HepG2 (cell line): Measurements from ENCODE around the gene DUS3L. TPM values are rescaled to one million over a fixed set of nuclear protein-coding genes. Genes with fewer than 3 reads are reported as not detected.

ENCODE experiments used
- CEBPB ChIP-seq: IDR thresholded peaks from 2 replicates; pipeline ENCODE4 v1.6.1; 2011; ENCODE audit warnings: low read depth, low read length, improper control_type of control experiment, borderline replicate concordance
- HMG20A ChIP-seq: IDR thresholded peaks from 2 replicates; pipeline ENCODE4 v1.6.1; 2016; ENCODE audit warnings: borderline replicate concordance
- HOXA9 ChIP-seq: sonication (generic); formaldehyde crosslinking; IDR thresholded peaks from 2 replicates; pipeline ENCODE4 v1.8.1; 2022; ENCODE audit warnings: missing genetic modification reagents, mild to moderate bottlenecking, moderate library complexity, borderline replicate concordance
- KDM5B ChIP-seq: sonication (generic); formaldehyde crosslinking; IDR thresholded peaks from 2 replicates; pipeline ENCODE4 v1.4.0; 2020; ENCODE audit warnings: missing genetic modification reagents, mild to moderate bottlenecking, borderline replicate concordance
- KLF15 ChIP-seq: sonication (generic); formaldehyde crosslinking; IDR thresholded peaks from 2 replicates; pipeline ENCODE4 v1.8.1; 2023; ENCODE audit warnings: borderline replicate concordance, mild to moderate bottlenecking, inconsistent platforms, missing genetic modification reagents, mixed read lengths
- MAFK ChIP-seq, 2 experiments: IDR thresholded peaks in 1 of 2; conservative IDR thresholded peaks in 1 of 2; 2 replicates each; pipeline ENCODE4 v1.6.1; 2011; ENCODE audit warnings: improper control_type of control experiment in 2 of 2, low read length in 2 of 2
- RNF219 ChIP-seq: sonication (generic); formaldehyde crosslinking; IDR thresholded peaks from 2 replicates; pipeline ENCODE4 v1.5.0; 2020; ENCODE audit warnings: mild to moderate bottlenecking, missing genetic modification reagents
- SRSF1 ChIP-seq: fragments of 200-400 bp; formaldehyde crosslinking; optimal IDR thresholded peaks from 2 replicates; pipeline ENCODE3; 2017; ENCODE audit warnings: mild to moderate bottlenecking, low read depth, low read length, moderate library complexity
- STAG1 ChIP-seq: sonication (generic); formaldehyde crosslinking; IDR thresholded peaks from 2 replicates; pipeline ENCODE4 v1.4.0; 2020; ENCODE audit warnings: missing genetic modification reagents
- TBX3 ChIP-seq: fragments of 450-650 bp; IDR thresholded peaks from 2 replicates; pipeline ENCODE4 v1.6.1; 2017; ENCODE audit warnings: antibody characterized with exemption, mild to moderate bottlenecking, inconsistent platforms, borderline replicate concordance
- THAP11 ChIP-seq: IDR thresholded peaks from 2 replicates; pipeline ENCODE4 v1.6.1; 2016; ENCODE audit warnings: missing biosample characterization, missing genetic modification reagents
- ZNF607 ChIP-seq: sonication (generic); formaldehyde crosslinking; IDR thresholded peaks from 2 replicates; pipeline ENCODE4 v1.5.1; 2020; ENCODE audit warnings: missing genetic modification reagents, mild to moderate bottlenecking, borderline replicate concordance
- ZNF674 ChIP-seq: sonication (generic); formaldehyde crosslinking; IDR thresholded peaks from 2 replicates; pipeline ENCODE4 v1.5.0; 2020; ENCODE audit warnings: low read depth, mild to moderate bottlenecking, missing genetic modification reagents
- ZUFSP ChIP-seq: sonication (generic); formaldehyde crosslinking; IDR thresholded peaks from 2 replicates; pipeline ENCODE4 v1.9.0; 2021; ENCODE audit warnings: missing genetic modification reagents, mild to moderate bottlenecking, borderline replicate concordance
- polyA plus RNA-seq, 8 experiments: library from polyadenylated mRNA; depleted of rRNA in 3 of 8; stranded (reverse) in 7 of 8; unstranded in 1 of 8; fragments of >200 nt; fragmentation: Illumina TruSeq in 4 of 8; extraction: Trizol in 4 of 8; gene quantifications; 2 replicates each; pipeline versions ENCODE4 v1.2.1 to v1.2.3, GENCODE V29; 2011 to 2016; ENCODE audit warnings: low read depth in 4 of 8, missing spikeins in 1 of 8, mixed read lengths in 1 of 8; ENCODE audit not compliant: insufficient read depth in 1 of 8
- total RNA-seq, 5 experiments: library from RNA; depleted of rRNA; stranded (reverse); fragments of >200 nt; fragmentation: Illumina TruSeq; extraction: Trizol; gene quantifications; 2 replicates each; pipeline ENCODE4 v1.2.3, GENCODE V29; 2016; ENCODE audit warnings: low read depth in 1 of 5
- TF ChIP-seq, protein P1 (sequence below): fragments of 450-650 bp; IDR thresholded peaks from 2 replicates; pipeline ENCODE4 v1.6.1; 2017; ENCODE audit warnings: mild to moderate bottlenecking
- TF ChIP-seq, protein P2 (sequence below): sonication (generic); formaldehyde crosslinking; IDR thresholded peaks from 2 replicates; pipeline ENCODE4 v1.4.0; 2020; ENCODE audit warnings: missing genetic modification reagents
- TF ChIP-seq, protein P3 (sequence below): sonication (generic); formaldehyde crosslinking; IDR thresholded peaks from 2 replicates; pipeline ENCODE4 v1.4.0; 2020; ENCODE audit warnings: missing genetic modification reagents, mild to moderate bottlenecking, borderline replicate concordance

DUS3L gene
- total and polyA plus RNA-seq, 2 of the 13 experiments (the other 11 are each of a cell fraction or from before 2014, with no cell fraction given) = 13.3 to 25.1 TPM

- TF ChIP-seq ZNF674 (CRISPR knock-in tag) (no peak), HMG20A (no peak), RNF219 (no peak), SRSF1 (peak; percentile 37), ZNF607 (CRISPR knock-in tag) (no peak), KDM5B (CRISPR knock-in tag) (peak; percentile 58; the same call in 1 of the 2 replicates), ZUFSP (CRISPR knock-in tag) (no peak), STAG1 (CRISPR knock-in tag) (no peak), KLF15 (CRISPR knock-in tag) (no peak), TBX3 (no peak), THAP11 (peak; percentile 16; the same call in 1 of the 2 replicates), HOXA9 (CRISPR knock-in tag) (no peak), CEBPB (no peak), MAFK (conservative IDR thresholded peaks at IDR 0.05 in 1 of 2, IDR thresholded peaks at IDR 0.05 in 1 of 2; ENCODE audit: low read length in 2 of 2) (no peak)
- TF ChIP-seq, protein P1, sequence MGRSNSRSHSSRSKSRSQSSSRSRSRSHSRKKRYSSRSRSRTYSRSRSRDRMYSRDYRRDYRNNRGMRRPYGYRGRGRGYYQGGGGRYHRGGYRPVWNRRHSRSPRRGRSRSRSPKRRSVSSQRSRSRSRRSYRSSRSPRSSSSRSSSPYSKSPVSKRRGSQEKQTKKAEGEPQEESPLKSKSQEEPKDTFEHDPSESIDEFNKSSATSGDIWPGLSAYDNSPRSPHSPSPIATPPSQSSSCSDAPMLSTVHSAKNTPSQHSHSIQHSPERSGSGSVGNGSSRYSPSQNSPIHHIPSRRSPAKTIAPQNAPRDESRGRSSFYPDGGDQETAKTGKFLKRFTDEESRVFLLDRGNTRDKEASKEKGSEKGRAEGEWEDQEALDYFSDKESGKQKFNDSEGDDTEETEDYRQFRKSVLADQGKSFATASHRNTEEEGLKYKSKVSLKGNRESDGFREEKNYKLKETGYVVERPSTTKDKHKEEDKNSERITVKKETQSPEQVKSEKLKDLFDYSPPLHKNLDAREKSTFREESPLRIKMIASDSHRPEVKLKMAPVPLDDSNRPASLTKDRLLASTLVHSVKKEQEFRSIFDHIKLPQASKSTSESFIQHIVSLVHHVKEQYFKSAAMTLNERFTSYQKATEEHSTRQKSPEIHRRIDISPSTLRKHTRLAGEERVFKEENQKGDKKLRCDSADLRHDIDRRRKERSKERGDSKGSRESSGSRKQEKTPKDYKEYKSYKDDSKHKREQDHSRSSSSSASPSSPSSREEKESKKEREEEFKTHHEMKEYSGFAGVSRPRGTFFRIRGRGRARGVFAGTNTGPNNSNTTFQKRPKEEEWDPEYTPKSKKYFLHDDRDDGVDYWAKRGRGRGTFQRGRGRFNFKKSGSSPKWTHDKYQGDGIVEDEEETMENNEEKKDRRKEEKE = no peak
- TF ChIP-seq, protein P2, sequence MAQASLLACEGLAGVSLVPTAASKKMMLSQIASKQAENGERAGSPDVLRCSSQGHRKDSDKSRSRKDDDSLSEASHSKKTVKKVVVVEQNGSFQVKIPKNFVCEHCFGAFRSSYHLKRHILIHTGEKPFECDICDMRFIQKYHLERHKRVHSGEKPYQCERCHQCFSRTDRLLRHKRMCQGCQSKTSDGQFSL (CRISPR knock-in tag) = no peak
- TF ChIP-seq, protein P3, sequence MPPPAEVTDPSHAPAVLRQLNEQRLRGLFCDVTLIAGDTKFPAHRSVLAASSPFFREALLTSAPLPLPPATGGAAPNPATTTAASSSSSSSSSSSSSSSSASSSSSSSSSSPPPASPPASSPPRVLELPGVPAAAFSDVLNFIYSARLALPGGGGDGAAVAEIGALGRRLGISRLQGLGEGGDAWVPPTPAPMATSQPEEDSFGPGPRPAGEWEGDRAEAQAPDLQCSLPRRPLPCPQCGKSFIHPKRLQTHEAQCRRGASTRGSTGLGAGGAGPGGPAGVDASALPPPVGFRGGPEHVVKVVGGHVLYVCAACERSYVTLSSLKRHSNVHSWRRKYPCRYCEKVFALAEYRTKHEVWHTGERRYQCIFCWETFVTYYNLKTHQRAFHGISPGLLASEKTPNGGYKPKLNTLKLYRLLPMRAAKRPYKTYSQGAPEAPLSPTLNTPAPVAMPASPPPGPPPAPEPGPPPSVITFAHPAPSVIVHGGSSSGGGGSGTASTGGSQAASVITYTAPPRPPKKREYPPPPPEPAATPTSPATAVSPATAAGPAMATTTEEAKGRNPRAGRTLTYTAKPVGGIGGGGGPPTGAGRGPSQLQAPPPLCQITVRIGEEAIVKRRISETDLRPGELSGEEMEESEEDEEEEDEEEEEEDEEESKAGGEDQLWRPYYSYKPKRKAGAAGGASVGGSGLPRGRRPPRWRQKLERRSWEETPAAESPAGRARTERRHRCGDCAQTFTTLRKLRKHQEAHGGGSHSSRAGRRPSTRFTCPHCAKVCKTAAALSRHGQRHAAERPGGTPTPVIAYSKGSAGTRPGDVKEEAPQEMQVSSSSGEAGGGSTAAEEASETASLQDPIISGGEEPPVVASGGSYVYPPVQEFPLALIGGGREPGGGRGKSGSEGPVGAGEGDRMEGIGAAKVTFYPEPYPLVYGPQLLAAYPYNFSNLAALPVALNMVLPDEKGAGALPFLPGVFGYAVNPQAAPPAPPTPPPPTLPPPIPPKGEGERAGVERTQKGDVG = 0 out of 2 replicates have a peak, but pooled peaks have one; percentile 29
Measured at GRCh38 chr19:5822181-5822844, 31.4 kb upstream of the DUS3L start (continued).
